Aorta (tissue), 5 donors: ENCODE results near the gene SMPD3. TPM values are rescaled to one million over a fixed set of nuclear protein-coding genes. Genes with fewer than 3 reads are reported as not detected.

Source experiments
- ATAC-seq: fragments of 200-7000 bp; cut with Tn5 transposase; one replicate; pipeline ENCODE4 v1.9.1; 2022; ENCODE audit warnings: moderate library complexity; ENCODE audit not compliant: low FRiP score
- DNase-seq, 2 donors: peaks; one replicate each; pipeline ENCODE4 v3.0.0-alpha.2; 2020
- H3K27ac ChIP-seq, 2 donors: one replicate each; pipeline ENCODE4 v1.5.1; 2013; ENCODE audit warnings: low read length in 2 of 2, mild to moderate bottlenecking in 2 of 2, moderate library complexity in 2 of 2, control low read depth in 1 of 2, inconsistent platforms in 1 of 2, low read depth in 1 of 2
- H3K27me3 ChIP-seq, 2 donors: one replicate each; pipeline ENCODE4 v1.6.1; 2013; ENCODE audit warnings: control low read depth in 1 of 2, low read length in 1 of 2, mild to moderate bottlenecking in 1 of 2, moderate library complexity in 1 of 2; ENCODE audit not compliant: insufficient read depth in 2 of 2, control insufficient read depth in 1 of 2
- H3K36me3 ChIP-seq, 2 donors: one replicate each; pipeline ENCODE4 v1.6.1; 2013; ENCODE audit warnings: control low read depth in 1 of 2, low read length in 1 of 2, mild to moderate bottlenecking in 1 of 2; ENCODE audit not compliant: insufficient read depth in 2 of 2, control insufficient read depth in 1 of 2
- H3K4me1 ChIP-seq, 2 donors: one replicate each; pipeline ENCODE4 v1.6.1; 2013; ENCODE audit warnings: low read length in 2 of 2, control low read depth in 1 of 2, mild to moderate bottlenecking in 1 of 2, moderate library complexity in 1 of 2; ENCODE audit not compliant: insufficient read depth in 2 of 2, control insufficient read depth in 1 of 2
- H3K4me3 ChIP-seq, 2 donors: one replicate each; pipeline ENCODE4 v1.5.1; 2013; ENCODE audit warnings: low read length in 2 of 2, control low read depth in 1 of 2, mild to moderate bottlenecking in 1 of 2
- H3K9me3 ChIP-seq: one replicate; pipeline ENCODE4 v1.6.1; 2013; ENCODE audit warnings: mild to moderate bottlenecking, low read length; ENCODE audit not compliant: control insufficient read depth
- WGBS, 2 donors: extraction: QIAGEN DNeasy Blood & Tissue Kit; methylation state at CpG; one replicate each; pipeline ENCODE4 v1.1.7; 2013; 5-methylcytosine and 5-hydroxymethylcytosine counted together
- intact Hi-C, 2 donors: fragments of 100-400 bp; cut with DNase I; formaldehyde crosslinking; loops; one replicate each; pipeline versions ENCODE4 v1.14.2 to v1.15.0; 2022
- polyA plus RNA-seq, 2 donors: library from polyadenylated mRNA; stranded (reverse); fragments of 200-250 nt; gene quantifications; one replicate each; pipeline ENCODE4 v1.2.3, GENCODE V29; 2013
- total RNA-seq, 2 donors: library from RNA; stranded (reverse); fragmentation: NEBNext Ultra II Directional; extraction: Animal tissue kit (Norgen Biotek cat#: 25700); gene quantifications; one replicate each; pipeline ENCODE4 v1.2.1, GENCODE V29; 2021
- donor health status: healthy with polysubstance abuse.
- donor health status: Bipolar disorder and iron deficiency.
- donor health status: DM: no; HTN: no; CAD: no.
- donor health status: DM: no; HTN: no; CAD: no.
- donor health status: DM: yes; HTN: yes; CAD: no.

Gene SMPD3
- total and polyA plus RNA-seq, 4 donors: 0.29 to 7.5 (median 1.1) TPM; not detected in 1

DNA sequence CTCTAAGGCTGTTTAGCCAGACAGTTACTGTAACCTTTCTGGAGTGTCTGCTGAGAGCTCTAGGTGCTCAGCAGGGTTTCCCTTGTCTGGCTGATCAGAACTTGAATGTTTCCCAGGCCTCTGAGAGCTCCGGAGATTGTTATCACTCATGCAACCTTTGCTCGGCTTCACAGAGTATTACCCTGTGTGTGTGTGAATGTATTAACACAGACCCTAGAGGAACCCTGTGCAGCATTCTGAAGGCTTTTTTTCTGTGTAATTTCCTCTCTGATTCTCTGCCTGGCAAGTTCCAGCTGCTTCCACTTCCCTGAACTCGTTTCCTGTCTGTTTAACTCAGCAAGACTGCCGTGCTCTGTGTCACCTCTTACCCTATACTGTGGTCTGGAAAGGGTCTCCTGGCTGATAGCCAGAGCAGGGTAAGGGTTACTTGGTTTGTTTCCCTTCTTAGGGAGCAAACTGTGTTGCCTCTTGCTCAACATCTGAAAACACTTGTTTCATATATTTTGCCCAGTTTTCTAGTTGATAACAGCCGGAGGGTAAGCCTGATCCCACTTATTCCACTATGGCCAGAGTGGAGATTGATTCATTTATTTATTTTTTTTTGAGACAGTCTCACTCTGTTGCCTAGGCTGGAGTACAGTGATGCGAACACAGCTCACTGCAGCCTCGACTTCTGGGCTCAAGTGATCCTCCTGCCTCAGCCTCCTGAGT lies 115.7 kb downstream of the SMPD3 start:
- DNase-seq (peak; percentile 14 to 72), ATAC-seq (peak; percentile 42)
- WGBS, 2 donors: 65 to 71% methylated on average over 7 of the region's 7 CpGs
- H3K9me3 ChIP-seq: no peaks in the 10 kb centered on the region
- no peak overlapping the region for H3K4me3 ChIP-seq
- H3K36me3 ChIP-seq: peaks cover 0 to 1% of the 10 kb centered on the region in 2 donors
- H3K27ac ChIP-seq: peak overlapping the region in 1 of 2 donors; percentile 40
- no peaks in the 10 kb centered on the region for H3K27me3 ChIP-seq
- H3K4me1 ChIP-seq: peaks cover 0 to 2% of the 10 kb centered on the region in 2 donors
- intact Hi-C loops: no loop called here

DNA sequence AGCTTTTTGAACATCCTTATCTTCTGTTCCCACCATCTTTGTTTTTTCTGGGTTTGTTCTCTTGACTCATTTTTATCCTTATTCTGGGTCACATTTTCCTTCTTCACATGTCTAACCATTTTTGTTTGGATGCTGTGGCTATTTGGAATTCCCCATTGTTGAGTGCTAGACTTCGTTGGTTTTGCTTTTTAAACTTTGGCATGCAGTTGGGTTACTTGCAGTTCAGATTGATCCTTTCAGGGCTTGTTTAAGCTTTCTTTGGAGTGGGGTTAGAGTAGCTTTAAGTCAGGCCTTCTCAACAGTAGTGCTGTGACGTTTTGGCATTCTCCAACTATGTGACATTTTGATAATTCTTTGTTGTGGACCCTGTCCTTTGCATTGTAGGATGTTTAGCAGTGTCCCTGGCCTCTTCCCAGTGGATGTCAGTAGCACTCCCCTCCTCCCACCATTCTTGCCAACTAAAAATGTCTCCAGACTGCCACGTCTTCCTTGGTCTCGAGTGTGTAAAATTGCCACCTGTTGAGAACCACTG lies 116.4 kb downstream of the SMPD3 start:
- 19 to 28% methylated on average over 4 of the region's 4 CpGs for WGBS, 2 donors
- H3K4me3 ChIP-seq: no peak overlapping the region
- peaks cover 0 to 2% of the 10 kb centered on the region in 2 donors for H3K4me1 ChIP-seq
- H3K27ac ChIP-seq: peak overlapping the region in 1 of 2 donors; percentile 40
- no peaks in the 10 kb centered on the region for H3K27me3 ChIP-seq
- DNase-seq (no peak), ATAC-seq (no peak)
- H3K36me3 ChIP-seq: peaks cover 0 to 1% of the 10 kb centered on the region in 2 donors
- intact Hi-C loops: no loop called here
- H3K9me3 ChIP-seq: no peaks in the 10 kb centered on the region

DNA sequence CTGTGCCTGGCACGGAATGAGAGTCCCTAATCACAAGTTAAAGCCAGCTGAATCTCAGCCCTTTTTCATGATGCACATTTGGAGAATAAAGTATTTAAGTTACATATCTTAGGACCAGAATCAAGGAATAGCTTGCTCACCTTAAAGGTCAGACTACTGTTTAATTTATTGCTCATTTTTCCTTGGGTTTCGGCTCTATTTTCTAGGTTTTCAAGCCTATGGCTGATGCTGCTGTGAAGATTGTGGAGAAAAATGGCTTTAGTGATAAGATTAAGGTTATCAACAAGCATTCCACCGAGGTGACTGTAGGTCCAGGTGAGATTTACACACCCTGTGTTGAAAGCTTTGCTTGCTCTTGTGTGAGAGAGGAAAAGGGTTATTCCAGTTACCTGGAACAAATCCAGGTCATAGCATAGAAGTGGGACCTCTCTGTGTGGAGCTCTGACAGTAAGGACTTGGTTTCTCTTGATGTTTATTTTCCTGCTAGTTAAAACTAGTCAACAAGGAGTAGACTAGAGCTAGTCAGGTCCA lies 119.4 kb downstream of the SMPD3 start:
- Histone ChIP-seq H3K27ac (no peak overlapping the region), H3K9me3 (no peaks in the 10 kb centered on the region), H3K4me1 (peaks cover 0 to 2% of the 10 kb centered on the region in 2 donors), H3K36me3 (peaks cover 0 to 8% of the 10 kb centered on the region in 2 donors), H3K4me3 (no peak overlapping the region), H3K27me3 (no peaks in the 10 kb centered on the region)
- 32 to 36% methylated on average over 3 of the region's 3 CpGs for WGBS, 2 donors
- DNase-seq (no peak), ATAC-seq (no peak)
- intact Hi-C loops: loop anchor here (1.0 to 5.0 kb wide), 4 partner anchors 66 to 89 kb away; partner anchors contain the start of gene SLC7A6 (in 1 of the 2)

DNA sequence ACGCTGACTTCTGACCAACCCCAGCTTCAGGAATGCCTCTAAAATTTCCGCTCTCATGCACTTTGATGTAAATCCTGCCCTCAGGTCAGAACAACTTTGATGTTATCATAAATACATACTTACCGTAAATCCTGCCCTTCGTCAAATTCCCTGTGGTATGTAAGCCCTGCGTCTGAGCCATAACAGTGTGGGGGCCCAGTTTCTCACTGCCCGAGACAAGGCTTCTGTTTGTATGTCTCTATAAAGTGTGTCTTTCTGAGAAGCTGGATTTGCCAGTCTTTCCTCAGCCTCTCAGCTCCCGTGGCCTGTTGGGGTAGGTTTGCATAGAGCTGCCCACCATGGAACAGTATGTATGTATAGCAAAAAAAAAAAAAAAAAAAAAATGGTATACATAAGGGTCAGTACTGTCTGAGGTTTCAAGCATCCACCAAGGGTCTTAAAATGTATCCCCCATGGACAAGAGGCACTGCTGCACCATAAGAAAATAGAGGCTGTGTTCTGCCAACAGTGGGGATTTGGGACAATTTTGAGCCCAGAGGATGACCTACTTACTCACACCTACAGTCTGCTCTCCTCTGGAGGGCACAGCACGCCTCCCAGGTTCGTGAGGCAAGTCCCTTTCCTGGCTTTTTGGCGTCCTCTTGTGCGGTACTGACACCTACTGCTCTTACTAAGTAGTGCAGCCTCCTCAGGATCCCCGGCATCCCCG lies 120.0 kb downstream of the SMPD3 start:
- peak; percentile 94 for ATAC-seq
- DNase-seq: peak; percentile 79 to 85
- H3K4me1 ChIP-seq: peaks cover 0 to 2% of the 10 kb centered on the region in 2 donors
- no peaks in the 10 kb centered on the region for H3K27me3 ChIP-seq
- H3K4me3 ChIP-seq: no peak overlapping the region
- H3K36me3 ChIP-seq: peaks cover 0 to 8% of the 10 kb centered on the region in 2 donors
- no peak overlapping the region for H3K27ac ChIP-seq
- 35% methylated on average over 13 of the region's 13 CpGs for WGBS, 2 donors
- H3K9me3 ChIP-seq: no peaks in the 10 kb centered on the region
- intact Hi-C loops: loop anchor here (1.0 to 5.0 kb wide), 4 partner anchors 66 to 88 kb away; partner anchors contain the start of gene SLC7A6 (in 1 of the 2)

DNA sequence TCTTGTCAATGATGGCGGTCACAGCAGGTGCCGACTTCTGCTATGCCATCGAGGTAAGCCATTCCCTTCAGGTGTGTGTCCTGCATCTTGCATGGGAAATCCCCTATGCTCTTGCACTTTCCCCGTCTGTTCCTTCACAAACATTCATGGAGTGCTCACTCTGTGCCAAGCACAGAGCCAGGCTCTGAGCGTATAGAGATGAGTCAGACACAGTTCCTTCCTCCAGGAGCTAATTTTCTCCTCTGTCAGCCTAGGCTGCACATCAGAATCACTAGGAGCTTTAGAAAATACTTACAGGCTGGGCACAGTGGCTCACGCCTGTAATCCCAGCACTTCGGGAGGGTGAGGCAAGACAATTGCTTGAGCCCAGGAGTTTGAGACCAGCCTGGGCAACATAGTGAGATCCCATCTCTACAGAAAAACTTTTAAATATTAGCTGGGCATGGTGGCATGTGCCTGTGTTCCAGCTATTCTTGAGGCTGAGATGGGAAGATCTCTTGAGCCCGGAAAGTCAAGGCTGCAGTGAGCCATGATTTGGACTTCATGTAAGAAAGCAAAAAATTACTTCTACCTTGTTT lies 123.4 kb downstream of the SMPD3 start:
- no peaks in the 10 kb centered on the region for H3K27me3 ChIP-seq
- peaks cover 0 to 2% of the 10 kb centered on the region in 2 donors for H3K4me1 ChIP-seq
- no peak overlapping the region for H3K4me3 ChIP-seq
- H3K9me3 ChIP-seq: no peaks in the 10 kb centered on the region
- no peak overlapping the region for H3K27ac ChIP-seq
- no peak for DNase-seq
- 88 to 89% methylated on average over 8 of the region's 8 CpGs for WGBS, 2 donors
- intact Hi-C loops: loop anchor here in 1 of 2 donors (5.0 kb wide), 2 partner anchors 63 to 83 kb away; partner anchors contain the start of gene SLC7A6
- H3K36me3 ChIP-seq: peaks cover 0 to 6% of the 10 kb centered on the region in 2 donors
- no peak for ATAC-seq

DNA sequence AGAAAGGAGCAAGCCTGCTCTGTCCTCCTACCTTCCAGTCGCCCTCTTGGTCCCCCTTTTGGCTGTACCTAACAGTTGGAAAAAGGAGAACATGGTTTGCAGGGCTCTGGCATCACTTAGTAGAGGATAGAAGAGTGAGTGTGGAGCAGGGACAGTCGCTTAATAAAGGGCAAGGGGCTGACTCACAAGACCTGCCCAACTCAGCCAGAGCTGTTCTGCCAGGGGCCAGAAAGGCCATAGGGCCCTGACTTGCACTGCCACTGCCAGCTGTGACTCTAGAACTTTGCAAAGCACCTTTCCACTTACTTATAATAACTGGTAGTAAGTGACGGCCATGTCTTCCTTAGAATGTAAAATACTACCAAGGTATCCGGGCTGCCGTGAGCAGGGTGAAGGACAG lies 124.0 kb downstream of the SMPD3 start:
- DNase-seq: no peak
- H3K27ac ChIP-seq: no peak overlapping the region
- intact Hi-C loops: no loop called here
- no peak for ATAC-seq
- H3K4me1 ChIP-seq: peaks cover 0 to 2% of the 10 kb centered on the region in 2 donors
- WGBS, 2 donors: 94 to 96% methylated on average over 5 of the region's 5 CpGs
- H3K4me3 ChIP-seq: no peak overlapping the region
- H3K36me3 ChIP-seq: peaks cover 0 to 6% of the 10 kb centered on the region in 2 donors
- no peaks in the 10 kb centered on the region for H3K9me3 ChIP-seq
- H3K27me3 ChIP-seq: no peaks in the 10 kb centered on the region

DNA sequence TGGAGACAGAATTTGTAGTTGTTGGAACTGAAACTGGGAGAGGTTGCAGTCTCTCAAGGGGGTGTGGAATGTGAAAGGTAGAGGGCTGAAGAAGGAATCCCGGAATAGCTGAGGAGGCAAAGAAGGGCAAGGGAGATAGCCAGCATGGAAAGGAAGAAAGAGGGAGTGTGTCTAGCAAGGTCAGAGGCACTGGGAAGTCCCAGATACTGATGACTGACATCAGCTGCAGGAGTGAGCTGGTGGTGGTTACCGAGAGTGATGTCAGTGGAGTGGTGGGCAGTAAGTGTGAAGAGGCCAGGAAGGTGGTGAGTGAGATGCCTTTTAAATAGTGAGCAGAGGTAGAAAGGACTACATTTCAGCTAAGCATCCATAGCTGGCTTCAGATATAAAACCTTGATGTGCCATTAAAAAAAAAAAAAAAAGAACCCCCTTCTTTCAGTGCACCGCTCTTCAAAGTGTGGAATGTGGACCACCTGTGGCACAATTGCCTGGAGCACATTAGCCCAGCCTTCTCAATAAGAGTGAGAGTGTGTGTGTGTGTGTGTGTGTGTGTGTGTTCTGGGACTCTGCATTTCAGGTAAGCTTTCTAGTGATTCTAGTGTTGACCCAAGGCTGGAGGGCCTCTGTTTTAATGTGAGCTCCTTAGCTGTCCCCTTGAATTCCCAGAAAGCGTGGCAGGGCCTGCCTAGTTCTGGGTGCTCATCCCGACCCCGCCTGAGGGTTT lies 129.0 kb downstream of the SMPD3 start:
- H3K9me3 ChIP-seq: no peaks in the 10 kb centered on the region
- intact Hi-C loops: no loop called here
- peaks cover 5 to 6% of the 10 kb centered on the region in 2 donors for H3K36me3 ChIP-seq
- 91 to 92% methylated on average over 6 of the region's 6 CpGs for WGBS, 2 donors
- no peaks in the 10 kb centered on the region for H3K27me3 ChIP-seq
- no peak for ATAC-seq
- DNase-seq: no peak
- no peaks in the 10 kb centered on the region for H3K4me1 ChIP-seq
- no peak overlapping the region for H3K27ac ChIP-seq
- no peak overlapping the region for H3K4me3 ChIP-seq

DNA sequence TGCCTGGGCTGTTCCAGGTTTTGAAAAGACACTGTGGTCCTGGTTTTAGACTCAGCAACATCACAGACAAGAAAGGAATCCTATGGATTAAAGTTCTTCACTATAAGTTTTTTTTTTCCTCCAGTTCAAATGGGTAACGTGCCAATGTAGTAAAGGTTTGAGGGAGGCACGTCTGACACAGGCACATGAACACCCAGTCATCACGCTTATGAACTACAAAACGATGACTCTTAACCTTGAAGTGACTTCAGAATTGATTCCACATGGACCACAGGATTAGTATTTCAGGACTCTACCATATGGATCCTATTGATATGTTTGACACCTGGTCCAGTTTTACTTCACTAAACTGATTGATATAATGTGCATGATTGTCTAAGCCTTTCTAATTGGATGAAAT lies 135.2 kb downstream of the SMPD3 start:
- 68 to 78% methylated on average over 4 of the region's 4 CpGs for WGBS, 2 donors
- H3K9me3 ChIP-seq: no peaks in the 10 kb centered on the region
- ATAC-seq: no peak
- peaks cover 0 to 6% of the 10 kb centered on the region in 2 donors for H3K4me1 ChIP-seq
- no peaks in the 10 kb centered on the region for H3K27me3 ChIP-seq
- no peak overlapping the region for H3K27ac ChIP-seq
- H3K4me3 ChIP-seq: no peak overlapping the region
- peaks cover 2 to 5% of the 10 kb centered on the region in 2 donors for H3K36me3 ChIP-seq
- DNase-seq: no peak
- intact Hi-C loops: loop anchor here (5.0 kb wide), 2 partner anchors 51 to 66 kb away; partner anchors contain the start of genes PLA2G15 (in 1 of the 2) and SLC7A6 (in 1 of the 2)
